GM12878 (cell line): Measurements from ENCODE around the gene TGFB1I1. TPM values are rescaled to one million over a fixed set of nuclear protein-coding genes. Genes with fewer than 3 reads are reported as not detected.

ENCODE experiments used
- BCL3 ChIP-seq: IDR thresholded peaks from 2 replicates; pipeline ENCODE4 v1.6.1; 2011; ENCODE audit warnings: borderline replicate concordance, low read depth, mild to moderate bottlenecking, moderate library complexity, low read length; ENCODE audit not compliant: insufficient read depth, poor library complexity, severe bottlenecking
- CBX5 ChIP-seq: sonication (generic); IDR thresholded peaks from 2 replicates; pipeline ENCODE4 v1.6.1; 2016; ENCODE audit warnings: low read depth, moderate library complexity, mild to moderate bottlenecking, inconsistent platforms
- EGR1 ChIP-seq, 2 experiments: IDR thresholded peaks; 1 replicate in 1 of 2; 2 replicates in 1 of 2; pipeline ENCODE4 v1.6.1; 2011 to 2012; ENCODE audit warnings: low read depth in 2 of 2, low read length in 2 of 2, borderline replicate concordance in 1 of 2, mild to moderate bottlenecking in 1 of 2, moderate library complexity in 1 of 2
- ELK1 ChIP-seq: IDR thresholded peaks from 2 replicates; pipeline ENCODE4 v1.6.1; 2012; ENCODE audit warnings: low read depth, low read length, improper control_type of control experiment
- EP300 ChIP-seq, 2 experiments: fragments of 150-350 bp in 1 of 2; IDR thresholded peaks; 2 replicates each; pipeline ENCODE4 v1.6.1; 2011 to 2012; ENCODE audit warnings: low read depth in 2 of 2, low read length in 2 of 2, borderline replicate concordance in 1 of 2, improper control_type of control experiment in 1 of 2, inconsistent platforms in 1 of 2; ENCODE audit not compliant: control insufficient read depth in 1 of 2
- ETV6 ChIP-seq, 2 experiments: fragments of 450-650 bp in 1 of 2; IDR thresholded peaks in 1 of 2; conservative IDR thresholded peaks in 1 of 2; 2 replicates each; pipeline ENCODE4 v1.6.1; 2014; ENCODE audit warnings: antibody characterized with exemption in 1 of 2, borderline replicate concordance in 1 of 2, low read depth in 1 of 2, mild to moderate bottlenecking in 1 of 2, moderate library complexity in 1 of 2
- FOXM1 ChIP-seq: IDR thresholded peaks from 2 replicates; pipeline ENCODE4 v1.6.1; 2012; ENCODE audit warnings: low read depth, mild to moderate bottlenecking, inconsistent platforms, low read length, moderate library complexity
- MLLT1 ChIP-seq: fragments of 450-650 bp; IDR thresholded peaks from 2 replicates; pipeline ENCODE4 v1.6.1; 2016; ENCODE audit warnings: mild to moderate bottlenecking
- MTA3 ChIP-seq: IDR thresholded peaks from 2 replicates; pipeline ENCODE4 v1.6.1; 2012; ENCODE audit warnings: low read length, inconsistent platforms, borderline replicate concordance
- NFYB ChIP-seq: IDR thresholded peaks from 2 replicates; pipeline ENCODE4 v1.6.1; 2011; ENCODE audit warnings: low read depth, mild to moderate bottlenecking, low read length, improper control_type of control experiment, moderate library complexity; ENCODE audit not compliant: insufficient read depth
- PML ChIP-seq: IDR thresholded peaks from 2 replicates; pipeline ENCODE4 v1.6.1; 2012; ENCODE audit warnings: low read length, inconsistent platforms
- RELA ChIP-seq: fragments of 450-650 bp; IDR thresholded peaks from 2 replicates; pipeline ENCODE4 v1.8.0; 2014; ENCODE audit warnings: borderline replicate concordance; ENCODE audit not compliant: partially characterized antibody
- SIX5 ChIP-seq: IDR thresholded peaks from 2 replicates; pipeline ENCODE4 v1.6.1; 2011; ENCODE audit warnings: mild to moderate bottlenecking, low read depth, low read length, moderate library complexity; ENCODE audit not compliant: severe bottlenecking
- SMAD1 ChIP-seq: fragments of 450-650 bp; IDR thresholded peaks from 2 replicates; pipeline ENCODE4 v1.6.1; 2018; ENCODE audit warnings: mild to moderate bottlenecking, low read depth; ENCODE audit not compliant: partially characterized antibody
- SMARCA5 ChIP-seq: fragments of 450-650 bp; IDR thresholded peaks from 2 replicates; pipeline ENCODE4 v1.6.1; 2017; ENCODE audit warnings: mild to moderate bottlenecking
- SP1 ChIP-seq: IDR thresholded peaks from one replicate; pipeline ENCODE4 v1.6.1; 2011; ENCODE audit warnings: low read depth, low read length
- STAT3 ChIP-seq: IDR thresholded peaks from 2 replicates; pipeline ENCODE4 v1.6.1; 2011; ENCODE audit warnings: low read depth, low read length, improper control_type of control experiment
- TBL1XR1 ChIP-seq: IDR thresholded peaks from 2 replicates; pipeline ENCODE4 v1.6.1; 2012; ENCODE audit warnings: low read depth, low read length, improper control_type of control experiment
- WRNIP1 ChIP-seq: IDR thresholded peaks from 2 replicates; pipeline ENCODE4 v1.6.1; 2011; ENCODE audit warnings: low read depth, low read length, improper control_type of control experiment, borderline replicate concordance
- ZNF207 ChIP-seq: fragments of 450-650 bp; IDR thresholded peaks from 2 replicates; pipeline ENCODE4 v1.6.1; 2014; ENCODE audit warnings: antibody characterized with exemption, mild to moderate bottlenecking, borderline replicate concordance
- ZNF687 ChIP-seq: fragments of 450-650 bp; IDR thresholded peaks from 2 replicates; pipeline ENCODE4 v1.6.1; 2017; ENCODE audit warnings: mild to moderate bottlenecking, moderate library complexity
- polyA plus RNA-seq, 11 experiments: library from polyadenylated mRNA; depleted of rRNA in 4 of 11; unstranded in 6 of 11; stranded (reverse) in 5 of 11; fragments of >200 nt; fragmentation: Nextera tagmentation in 4 of 11; fragmentation: Illumina TruSeq in 1 of 11; extraction: Ambion mirVana in 4 of 11; extraction: Trizol in 1 of 11; gene quantifications; 1 replicate in 1 of 11; 2 replicates in 10 of 11; pipeline versions ENCODE4 v1.2.1 to v1.2.3, GENCODE V29; 2011 to 2016; ENCODE audit warnings: inconsistent platforms in 2 of 11, missing spikeins in 2 of 11, low read depth in 1 of 11
- total RNA-seq, 4 experiments: library from RNA; depleted of rRNA in 3 of 4; stranded (reverse); fragments of >200 nt in 3 of 4; fragmentation: Illumina TruSeq in 1 of 4; extraction: Trizol in 1 of 4; gene quantifications; 2 replicates each; pipeline versions ENCODE4 v1.2.1 to v1.2.3, GENCODE V29; 2013 to 2021

The TGFB1I1 gene
- total and polyA plus RNA-seq, 10 of the 15 experiments (the other 5 are each of a cell fraction or from before 2014, with no cell fraction given), result 0.13 to 2.3 (median 0.41) TPM; not detected in 2

GRCh38 chr16:31507929-31508705, 36.2 kb downstream of the TGFB1I1 start, which contains the start of gene RUSF1 (continued):
- no peak for TF ChIP-seq MLLT1
- TF ChIP-seq EP300 (IDR thresholded peaks at IDR 0.05; ENCODE audit: borderline replicate concordance in 1 of 2, control insufficient read depth in 1 of 2, low read depth in 2 of 2, low read length in 2 of 2), result no peak
- no peak; a peak in 1 of 3 replicates for TF ChIP-seq EGR1 (IDR thresholded peaks at IDR 0.05; ENCODE audit: borderline replicate concordance in 1 of 2, low read depth in 2 of 2, low read length in 2 of 2)
- peak; percentile 66 for TF ChIP-seq SP1
- peak; percentile 89 for TF ChIP-seq ELK1
- TF ChIP-seq STAT3, result no peak
- TF ChIP-seq RELA, result peak; percentile 37
- TF ChIP-seq MTA3, result no peak
- no peak for TF ChIP-seq SMAD1
- TF ChIP-seq PML, result peak; percentile 94; the same call in 1 of the 2 replicates
- peak; percentile 35 for TF ChIP-seq SIX5
- TF ChIP-seq CBX5, result peak; percentile 79; the same call in 1 of the 2 replicates
- TF ChIP-seq ZNF687, result peak; percentile 87
- no peak for TF ChIP-seq FOXM1
- TF ChIP-seq ETV6 (conservative IDR thresholded peaks at IDR 0.05 in 1 of 2, IDR thresholded peaks at IDR 0.05 in 1 of 2; ENCODE audit: borderline replicate concordance in 1 of 2, low read depth in 1 of 2), result no peak
- no peak for TF ChIP-seq WRNIP1
- no peak for TF ChIP-seq TBL1XR1
- TF ChIP-seq BCL3, result peak; percentile 34
- TF ChIP-seq SMARCA5, result peak; percentile 80
- peak; percentile 91; the same call in 1 of the 2 replicates for TF ChIP-seq ZNF207
- no peak for TF ChIP-seq NFYB
